DND-41 (cell line): ENCODE data around the gene SYCE1L.

Experiments
- CTCF ChIP-seq: IDR thresholded peaks from 2 replicates; pipeline ENCODE4 v1.5.1; 2012; ENCODE audit warnings: borderline replicate concordance, low read length, moderate library complexity, mild to moderate bottlenecking; ENCODE audit not compliant: poor library complexity, severe bottlenecking; ENCODE audit errors: extremely low read depth
- EZH2 ChIP-seq: IDR thresholded peaks from 3 replicates; pipeline ENCODE4 v1.6.1; 2012; ENCODE audit warnings: borderline replicate concordance, low read depth, mild to moderate bottlenecking, moderate library complexity, low read length, inconsistent platforms; ENCODE audit not compliant: severe bottlenecking

- no peak for TF ChIP-seq CTCF
- no peak for TF ChIP-seq EZH2
These were observed 15.4 kb downstream of the SYCE1L start for GRCh38 chr16:77214411-77215138.
